ENCODE results near the gene DDRGK1. TPM values are rescaled to one million over a fixed set of nuclear protein-coding genes. Genes with fewer than 3 reads are reported as not detected.
A peak's percentile ranks its signal among the peaks of the same experiment; 100 is the strongest.
"Not testable (repeated sequence)": the region's sequence is repeated elsewhere in the genome, so short reads cannot be mapped to it uniquely, and the experiment has no call there.

Gene DDRGK1
- polyA plus RNA-seq, 1 donor: 30.3 TPM

DNA sequence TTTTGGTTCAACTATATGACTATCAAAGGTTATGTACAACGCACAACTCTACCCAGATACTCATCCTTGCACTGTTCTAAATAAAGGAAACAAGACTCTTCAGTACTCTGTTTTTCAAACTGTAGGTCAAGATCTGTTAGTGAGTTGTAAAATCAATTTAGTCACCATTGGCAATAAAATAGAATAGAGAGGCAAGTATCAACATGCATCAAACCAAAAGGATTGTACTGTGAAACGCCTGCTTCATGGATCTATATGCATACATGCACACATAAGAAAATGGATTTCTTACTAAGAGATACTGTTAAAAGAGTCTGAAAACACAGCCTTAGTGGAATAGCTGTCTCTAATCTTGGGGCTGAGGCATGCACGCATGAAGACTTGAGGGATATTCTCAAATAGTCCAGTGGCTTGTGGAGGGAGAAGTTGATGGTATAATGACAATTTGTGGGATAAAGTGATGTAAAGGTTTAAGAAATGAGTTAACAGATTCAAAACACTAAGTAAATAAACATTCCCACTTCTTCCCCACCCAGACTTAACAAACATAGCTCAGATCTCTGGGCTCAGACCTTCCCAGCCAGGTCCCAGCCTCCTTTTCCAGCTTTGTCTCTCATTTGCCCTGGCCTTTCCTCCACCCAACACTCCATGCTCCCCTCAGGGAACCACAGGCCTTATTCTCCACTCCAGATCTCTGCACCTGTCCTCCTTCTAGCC lies 20.4 kb downstream of the DDRGK1 start:
- no peak for DNase-seq (ENCODE audit: low read depth)

DNA sequence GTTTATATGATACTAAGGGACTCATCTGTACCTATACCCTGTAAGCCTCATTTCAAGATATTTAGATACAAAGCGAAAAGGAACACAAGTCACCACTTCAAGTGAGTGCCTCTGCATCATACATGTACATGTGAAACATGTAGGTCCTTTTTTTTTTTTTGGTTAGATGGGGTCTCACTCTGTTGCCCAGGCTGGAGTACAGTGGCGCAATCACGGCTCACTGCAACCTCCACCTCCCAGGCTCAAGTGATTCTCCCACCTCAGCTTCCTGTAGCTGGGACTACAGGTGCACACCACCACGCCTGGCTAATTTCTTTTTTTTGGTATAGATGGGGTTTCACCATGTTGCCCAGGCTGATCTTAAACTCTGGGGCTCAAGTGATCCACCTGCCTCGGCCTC lies 22.1 kb downstream of the DDRGK1 start:
- DNase-seq (ENCODE audit: low read depth): not testable (repeated sequence)

DNA sequence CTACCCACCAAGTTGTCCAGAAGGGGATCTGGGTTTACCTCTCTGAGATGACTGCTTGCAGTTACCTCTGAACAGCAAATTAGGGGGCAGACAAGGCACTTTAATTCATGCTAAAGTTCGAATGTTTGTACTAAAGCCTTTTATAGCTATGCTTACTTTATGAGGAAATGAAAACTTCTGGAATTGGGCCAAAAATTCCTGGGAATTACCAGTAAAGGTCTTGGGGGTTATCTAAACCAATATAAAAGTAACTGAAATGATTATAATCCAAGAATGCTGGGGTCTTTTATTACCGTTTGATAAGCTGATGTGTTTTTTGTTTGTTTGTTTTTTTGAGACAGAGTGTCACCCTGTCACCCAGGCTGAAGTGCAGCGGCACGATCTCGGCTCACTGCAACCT lies 23.2 kb downstream of the DDRGK1 start:
- DNase-seq (ENCODE audit: low read depth): no peak

DNA sequence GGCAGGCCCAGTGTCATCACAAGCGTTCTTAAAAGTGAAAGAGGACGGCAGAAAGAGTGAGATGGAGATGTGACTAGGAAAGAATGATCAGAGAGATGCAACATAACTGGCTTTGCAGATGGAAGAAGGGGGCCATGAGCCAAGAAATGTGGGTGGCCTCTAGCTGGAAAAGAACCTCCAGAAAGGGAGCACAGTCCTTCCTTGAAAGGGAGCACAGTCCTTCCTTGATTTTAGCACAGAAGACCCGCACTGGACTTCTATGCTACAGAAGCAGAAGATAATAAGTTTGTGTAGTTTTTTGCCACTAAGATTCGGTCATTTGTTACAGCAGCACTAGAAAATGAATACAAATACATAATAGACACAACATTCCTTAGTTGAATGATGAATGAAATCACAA lies 24.2 kb downstream of the DDRGK1 start:
- no peak for DNase-seq (ENCODE audit: low read depth)

DNA sequence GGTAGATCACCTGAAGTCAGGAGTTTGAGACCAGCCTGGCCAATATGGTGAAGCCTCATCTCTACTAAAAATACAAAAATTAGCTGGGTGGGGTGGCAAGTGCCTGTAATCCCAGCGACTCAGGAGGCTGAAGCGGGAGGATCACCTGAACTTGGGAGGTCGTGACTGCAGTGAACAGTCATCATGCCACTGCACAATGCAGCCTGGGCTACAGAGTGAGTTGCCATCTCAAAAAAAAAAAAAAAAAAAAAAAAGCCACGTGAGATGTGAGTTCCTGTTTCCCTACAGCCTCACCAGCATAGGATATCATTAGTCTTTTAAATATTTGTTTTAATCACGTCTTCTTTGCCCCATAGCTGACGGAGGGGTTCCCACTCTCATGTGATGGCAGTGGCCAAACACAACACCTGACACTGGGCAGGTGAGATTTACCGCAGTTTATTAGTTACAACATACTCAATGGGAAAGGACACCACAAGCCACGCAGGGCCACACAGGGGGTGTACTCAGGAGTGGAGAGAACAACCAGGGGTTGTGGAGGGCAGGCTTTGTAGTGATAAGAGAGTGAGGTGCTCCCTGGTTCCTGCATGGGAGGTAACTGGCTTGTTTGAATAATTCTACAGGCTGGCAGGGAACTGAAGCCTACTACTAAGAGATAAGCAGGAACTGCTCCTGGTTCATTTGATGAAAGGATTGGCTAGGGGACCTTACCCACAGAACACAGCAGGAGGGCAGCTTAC lies 26.6 kb downstream of the DDRGK1 start:
- no peak for DNase-seq (ENCODE audit: low read depth)

DNA sequence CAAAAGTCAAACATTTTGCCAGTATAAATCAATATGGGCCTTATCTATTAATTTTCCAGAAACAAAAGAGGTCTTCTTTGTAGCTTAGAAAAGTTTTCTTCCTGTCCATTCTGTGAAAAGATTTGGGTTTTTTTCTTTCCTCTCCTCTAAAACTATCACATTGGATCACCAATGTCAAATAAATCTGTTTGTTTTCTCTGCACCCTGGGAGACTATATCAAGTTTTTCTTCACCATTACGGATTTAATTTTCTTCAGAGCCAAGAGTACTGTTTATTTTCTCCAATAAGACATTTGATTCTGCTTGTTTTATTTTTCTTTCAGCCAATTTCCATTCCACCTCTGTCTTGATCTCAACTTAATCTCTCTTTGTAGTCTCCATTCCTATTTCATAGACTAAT lies 29.2 kb downstream of the DDRGK1 start:
- DNase-seq (ENCODE audit: low read depth): no peak

DNA sequence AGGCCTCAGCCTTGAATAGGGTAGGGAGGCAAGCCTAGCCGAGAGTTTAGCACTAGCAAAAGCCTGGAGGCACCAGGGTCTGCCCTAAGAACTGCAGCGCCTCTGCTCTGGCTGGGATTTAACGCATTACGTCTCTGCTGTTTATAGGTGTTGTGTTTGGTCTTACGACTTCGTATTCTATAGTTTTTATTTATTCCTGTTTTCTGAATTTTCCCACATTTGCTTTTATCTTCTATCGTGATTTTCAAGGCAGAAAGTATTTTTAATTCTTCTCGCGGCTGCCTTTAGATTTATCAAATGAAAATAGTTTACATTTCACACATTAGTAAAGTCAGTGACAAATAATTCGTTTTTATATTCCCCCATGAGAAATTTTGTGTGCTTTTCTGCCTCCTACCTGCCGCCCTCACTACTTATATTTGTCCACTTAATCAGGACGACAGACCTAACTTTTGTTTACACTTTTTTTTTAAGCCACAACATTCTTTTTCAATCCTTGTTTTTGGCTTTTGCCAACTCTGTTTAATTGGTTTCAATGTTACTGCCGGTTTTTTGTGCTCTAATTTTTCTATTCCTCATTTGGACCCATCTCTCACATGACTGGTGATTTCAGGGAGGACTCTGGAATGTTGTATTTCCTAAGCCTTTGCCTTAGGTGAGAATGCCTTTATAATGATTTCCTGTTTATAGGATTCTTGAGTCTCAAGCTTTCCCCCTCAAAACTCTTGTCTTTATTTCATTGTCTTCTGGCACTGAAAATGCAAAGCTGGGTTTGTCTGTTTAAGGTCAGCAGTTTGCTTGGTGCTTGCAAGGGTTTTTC lies 29.8 kb downstream of the DDRGK1 start:
- DNase-seq (ENCODE audit: low read depth): no peak

DNA sequence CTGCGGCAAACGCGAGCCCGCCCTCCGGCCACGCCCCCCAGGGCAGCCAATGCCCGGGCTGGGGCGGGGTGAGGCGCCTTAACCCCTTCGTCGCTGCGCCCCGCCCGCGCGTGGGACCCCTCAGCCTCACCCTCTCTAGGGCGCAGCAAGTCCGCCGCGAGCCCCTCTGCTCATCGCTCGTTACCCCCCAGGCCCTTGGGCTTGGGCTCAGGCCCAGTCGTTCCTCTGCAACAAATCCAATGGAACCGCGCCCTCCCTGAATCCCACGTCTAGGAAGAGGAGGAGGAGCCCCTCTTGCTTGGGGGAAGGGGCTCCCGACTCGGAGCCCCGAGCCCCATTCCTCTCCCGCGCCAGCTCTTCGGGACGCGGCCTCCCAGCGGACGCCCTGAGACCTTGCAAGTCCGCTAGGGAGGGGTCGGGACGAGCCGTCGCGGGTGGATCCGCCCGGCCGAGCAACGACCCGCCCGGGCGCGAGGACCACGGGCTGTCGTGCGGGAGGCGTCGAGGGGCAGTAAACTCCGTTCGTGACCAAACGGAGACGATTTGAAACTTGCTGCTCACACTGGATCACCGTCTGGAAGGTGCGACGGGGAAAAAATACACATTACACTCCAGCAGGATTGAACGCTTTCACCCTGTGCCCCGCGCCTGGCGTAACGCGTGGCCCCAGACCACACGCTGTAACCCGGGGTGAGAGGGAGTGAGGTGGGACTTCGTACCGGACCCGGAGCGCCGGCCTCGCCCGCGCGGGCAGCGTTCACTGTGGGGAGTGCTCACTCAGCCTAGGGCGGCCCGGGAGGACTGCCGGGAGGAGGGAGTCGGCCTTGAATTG lies 30.7 kb downstream of the DDRGK1 start:
- DNase-seq (ENCODE audit: low read depth): no peak

DNA sequence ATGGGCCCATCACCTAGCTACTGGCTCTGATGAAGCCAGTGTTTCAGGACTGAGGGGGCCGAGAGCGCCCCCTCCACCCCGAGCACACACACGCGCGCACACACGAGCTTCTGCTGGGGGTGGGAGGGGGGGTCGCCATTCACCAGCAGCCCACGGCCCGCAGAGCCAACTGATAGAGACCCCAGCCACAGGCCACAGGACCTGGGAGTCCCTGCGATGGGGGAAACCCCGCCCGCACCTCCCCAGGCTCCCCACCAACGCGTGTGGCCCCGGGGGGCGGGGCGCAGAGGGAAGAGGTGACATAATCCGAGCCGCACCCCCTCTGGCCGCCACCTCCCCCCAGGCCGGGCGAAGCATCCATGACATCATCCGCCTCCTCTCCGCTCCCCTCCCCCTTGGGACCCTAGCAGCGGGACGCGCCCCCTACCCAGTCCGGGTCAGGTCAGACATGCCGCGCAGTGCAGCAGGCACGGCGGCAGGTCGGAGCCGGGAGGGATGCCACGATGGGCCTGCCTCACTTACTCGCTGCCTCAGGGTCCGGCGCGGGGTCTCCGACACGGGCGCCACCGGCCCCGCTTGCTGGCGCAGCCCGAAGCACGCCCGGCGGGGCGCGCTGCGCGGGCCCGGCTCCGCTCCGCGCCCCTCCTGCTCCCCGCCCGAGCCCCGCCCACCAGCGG lies 31.4 kb downstream of the DDRGK1 start, which contains the start of gene LZTS3:
Gene LZTS3, minus strand, starts transcription at position 617 of the 677 bp plus-strand sequence. CDS start 6,386 bp downstream, outside the sequence.
- peak; percentile 55 for DNase-seq (ENCODE audit: low read depth)

DNA sequence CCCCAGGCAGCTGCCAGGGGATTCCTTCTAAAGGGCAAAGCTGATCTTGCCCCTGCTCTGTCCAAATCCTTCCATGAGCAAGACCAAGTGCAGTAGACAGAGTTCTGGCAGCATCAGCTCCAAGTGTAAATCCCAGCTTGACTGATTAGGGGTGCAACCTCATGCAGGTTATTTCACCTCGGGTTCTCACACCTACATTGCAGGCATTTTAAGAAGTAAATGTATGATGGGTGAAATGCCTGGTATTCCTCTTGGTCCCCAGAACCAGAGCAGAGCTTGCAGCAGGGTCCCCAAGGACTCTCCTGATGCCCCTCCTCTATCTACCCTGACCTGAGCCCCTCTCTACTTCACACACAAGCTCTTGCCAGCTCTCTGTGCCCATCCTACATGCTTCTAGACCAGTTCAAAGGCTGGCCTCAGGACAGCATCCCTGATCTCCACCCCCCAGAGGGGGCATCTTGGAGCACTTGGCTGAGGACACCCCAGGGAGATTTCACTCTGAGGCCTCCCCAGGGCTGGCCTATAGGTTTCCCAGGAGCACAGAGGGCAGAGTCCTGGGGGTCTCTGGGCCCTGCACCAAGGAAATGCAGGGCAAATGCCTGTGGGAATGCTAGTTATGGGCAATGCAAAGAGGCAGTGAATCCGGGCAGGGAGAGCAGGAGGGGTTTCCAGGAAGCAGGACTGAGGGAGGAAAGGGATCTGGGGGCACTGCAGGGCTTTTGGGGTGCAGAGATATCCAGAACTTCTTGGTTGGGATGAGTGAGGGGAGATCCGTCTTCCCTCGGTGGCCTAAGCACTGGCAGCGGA lies 32.2 kb downstream of the DDRGK1 start:
- no peak for DNase-seq (ENCODE audit: low read depth)

DNA sequence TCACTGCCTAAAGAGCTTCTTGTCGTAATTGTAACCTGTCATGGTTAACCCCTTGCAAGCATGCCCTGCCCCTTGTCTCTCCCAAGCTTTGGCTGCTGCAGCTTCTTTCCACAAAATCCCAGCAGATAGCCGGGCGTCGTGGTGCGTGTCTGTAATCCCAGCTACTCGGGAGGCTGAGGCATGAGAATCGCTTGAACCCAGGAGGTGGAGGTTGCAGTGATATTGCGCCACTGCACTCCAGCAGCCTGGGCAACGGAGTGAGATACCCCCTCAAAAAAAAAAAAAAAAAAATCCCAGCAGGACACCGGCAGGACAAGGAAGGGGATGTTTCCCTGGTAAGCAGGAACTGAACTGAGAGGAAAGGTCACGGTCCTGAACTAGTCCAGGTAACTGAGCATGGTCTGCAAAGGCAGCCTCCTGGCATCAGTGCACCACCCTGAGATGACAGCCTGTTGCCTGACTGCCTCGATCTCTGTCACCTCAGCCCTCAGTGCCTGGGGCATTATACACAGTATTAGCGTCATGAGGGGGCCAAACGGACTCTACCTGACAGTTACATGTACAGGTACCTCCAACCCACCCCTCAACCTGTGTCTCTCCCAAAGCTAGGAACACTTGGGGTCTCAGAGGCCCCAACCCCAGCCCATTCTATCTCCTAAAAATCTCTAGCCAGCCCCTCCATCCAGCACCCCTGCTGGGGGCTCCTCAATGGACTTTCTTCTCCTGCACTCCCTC lies 32.9 kb downstream of the DDRGK1 start:
- no peak for DNase-seq (ENCODE audit: low read depth)

DNA sequence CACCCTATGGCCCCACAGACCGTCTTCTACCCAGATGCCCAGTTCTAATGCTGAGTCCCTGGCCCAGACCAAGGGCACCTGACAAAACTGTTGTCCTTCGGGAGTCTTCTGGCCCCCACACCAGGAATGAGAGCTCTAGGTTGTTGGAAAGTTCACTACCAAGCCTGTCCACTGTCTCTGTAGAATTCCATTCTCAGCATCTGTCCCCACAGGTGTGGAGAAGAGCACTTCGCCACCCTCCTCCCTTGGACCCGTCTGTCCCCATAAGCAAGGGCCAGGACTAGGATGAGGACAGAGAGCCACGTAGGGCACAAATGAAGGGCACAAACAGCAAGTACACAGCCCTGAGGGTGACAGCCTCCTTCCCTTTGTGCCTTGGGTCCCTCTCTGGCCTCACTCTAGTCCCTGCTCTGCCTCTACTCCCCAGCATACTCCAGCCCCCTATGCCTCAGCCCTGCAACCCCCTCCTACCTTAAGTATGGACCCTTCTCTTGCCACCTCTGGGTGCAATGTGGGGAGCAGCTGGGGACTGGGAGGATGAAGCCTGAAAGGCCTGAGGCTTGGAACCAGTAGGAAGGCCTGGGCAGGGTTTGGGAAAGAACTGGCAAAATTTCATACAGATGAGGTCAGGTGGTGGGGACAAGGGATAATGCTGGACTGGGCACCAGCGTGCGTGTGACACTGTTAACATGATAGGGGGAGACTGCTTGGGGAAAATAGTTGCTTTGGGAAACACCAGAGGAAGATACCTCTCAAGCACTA lies 35.5 kb downstream of the DDRGK1 start:
- DNase-seq (ENCODE audit: low read depth): no peak

DNA sequence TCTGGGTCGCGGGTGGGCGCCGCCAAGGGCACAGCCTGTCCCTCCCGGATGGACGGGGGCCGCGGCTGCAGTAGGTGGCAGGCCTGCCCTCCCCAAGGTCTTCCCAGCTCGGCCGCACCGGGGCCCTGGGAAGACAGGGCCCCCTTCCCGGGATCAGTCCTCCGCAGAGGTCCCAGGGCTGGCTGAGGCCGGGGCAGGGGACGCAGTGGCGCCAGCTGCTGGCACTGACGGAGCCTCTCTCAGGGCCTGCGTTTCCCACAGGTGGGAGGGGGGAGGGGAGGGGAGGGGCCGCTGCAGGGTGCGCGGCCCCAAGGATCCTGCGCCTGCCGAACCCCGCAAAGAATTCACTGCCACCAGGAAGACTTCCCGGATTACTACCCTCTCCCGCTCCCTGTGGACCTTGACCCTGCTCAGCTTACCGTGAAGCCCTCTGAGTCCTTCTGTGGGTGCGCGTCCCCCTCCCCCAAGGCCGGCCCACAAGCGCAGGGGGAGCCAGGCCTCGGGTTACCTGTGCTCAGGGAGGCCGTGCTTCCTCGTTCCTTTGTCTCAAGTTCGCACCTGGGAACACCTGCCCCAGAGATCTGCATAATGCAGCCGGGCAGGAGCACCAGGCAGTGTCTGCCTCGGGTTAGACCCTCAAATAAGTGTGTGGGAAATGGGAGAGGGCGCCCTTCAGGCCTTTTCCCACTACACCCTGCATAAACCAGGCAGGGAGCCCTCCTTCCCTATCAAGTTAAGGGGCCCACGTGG lies 36.2 kb downstream of the DDRGK1 start:
- DNase-seq (ENCODE audit: low read depth): no peak

DNA sequence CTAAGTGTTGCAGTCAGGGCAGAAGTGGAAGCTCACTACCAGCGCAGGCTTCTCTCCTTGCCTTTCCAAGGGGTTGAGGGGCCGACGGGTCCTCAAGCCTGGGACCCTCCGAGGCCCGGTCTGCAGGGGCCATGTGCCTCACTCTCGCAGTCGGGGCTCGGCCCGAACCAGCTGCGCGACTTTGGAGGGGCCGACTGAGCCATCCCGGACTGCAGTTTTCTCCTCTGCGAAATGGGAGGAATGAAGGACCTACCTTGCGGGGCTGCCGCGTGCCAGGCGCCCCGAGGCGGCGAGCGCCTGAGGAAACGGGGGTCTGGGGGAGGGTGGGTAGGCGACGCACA lies 36.8 kb downstream of the DDRGK1 start:
- DNase-seq (ENCODE audit: low read depth): no peak

DNA sequence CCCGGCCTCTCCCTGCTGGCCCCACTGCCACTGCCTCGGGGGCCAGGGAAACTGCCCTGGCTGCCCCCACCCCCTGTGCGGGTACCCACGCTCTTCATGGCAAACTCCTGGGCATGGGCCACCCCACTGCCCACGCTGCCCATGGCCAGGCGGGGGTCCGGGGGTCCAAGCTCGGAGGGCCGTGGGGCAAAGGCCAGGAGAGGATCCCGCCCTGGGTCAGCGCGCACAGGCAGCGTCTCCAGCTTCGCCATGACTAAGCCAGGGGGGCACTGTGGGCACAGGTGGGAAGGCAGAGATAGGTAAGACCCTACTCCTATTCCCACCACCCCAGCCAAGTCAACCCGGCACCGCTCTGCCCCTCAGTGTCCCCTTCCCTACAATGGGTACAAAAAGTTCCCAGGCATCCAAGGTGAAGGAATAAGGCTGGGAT lies 37.6 kb downstream of the DDRGK1 start:
- DNase-seq (ENCODE audit: low read depth): no peak

DNA sequence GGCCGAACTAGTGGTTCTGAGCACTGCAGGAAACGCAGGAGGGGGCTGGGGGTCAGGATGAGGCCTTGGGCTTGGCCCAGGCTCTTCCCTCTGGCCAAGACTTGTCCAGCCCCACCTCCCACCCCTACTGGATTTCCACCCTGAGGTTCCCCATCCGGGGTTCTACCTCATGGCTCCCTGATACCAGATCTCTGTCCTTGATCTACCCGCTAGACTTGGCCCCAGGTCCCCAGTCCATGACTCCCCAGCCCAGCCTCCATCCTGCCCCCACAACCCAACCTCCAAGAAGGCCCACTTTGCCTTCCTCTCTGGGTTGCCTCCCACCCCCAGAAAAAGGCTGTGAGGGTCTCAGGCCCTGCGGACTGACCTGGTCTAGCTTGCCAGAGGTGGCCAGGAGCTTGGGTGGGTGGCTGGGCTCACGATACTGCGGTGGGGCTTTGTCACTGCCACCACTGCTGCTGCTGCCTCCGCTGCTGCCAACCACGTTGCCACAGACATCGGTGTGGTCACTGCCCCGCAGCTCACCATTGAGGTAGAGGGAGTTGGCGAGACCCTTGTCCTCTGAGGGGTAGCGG lies 38.1 kb downstream of the DDRGK1 start:
- no peak for DNase-seq (ENCODE audit: low read depth)

All from forelimb muscle (tissue), 1 donor.